Spleen (tissue), 11 donors: Measurements from ENCODE around the gene PLK5. TPM values are rescaled to one million over a fixed set of nuclear protein-coding genes. Genes with fewer than 3 reads are reported as not detected.

ENCODE experiments used
- DNase-seq: peaks from one replicate; pipeline ENCODE4 v3.0.0-alpha.2; 2020
- H3K27ac ChIP-seq, 8 donors: fragments of 200-600 bp; sonication (generic) in 7 of 8; 1 replicate in 4 of 8; 2 replicates in 4 of 8; pipeline versions ENCODE4 v1.5.0 to v1.8.0; 2016 to 2021; ENCODE audit warnings: inconsistent platforms in 4 of 8, mild to moderate bottlenecking in 4 of 8, moderate library complexity in 1 of 8
- H3K27me3 ChIP-seq, 7 donors: fragments of 200-600 bp; sonication (generic) in 6 of 7; replicated peaks in 1 of 7; 1 replicate in 4 of 7; 2 replicates in 3 of 7; pipeline versions ENCODE4 v1.5.0 to v1.8.0; 2016 to 2021; ENCODE audit warnings: inconsistent platforms in 3 of 7, mild to moderate bottlenecking in 1 of 7
- H3K36me3 ChIP-seq, 6 donors: fragments of 200-600 bp; sonication (generic) in 5 of 6; 1 replicate in 4 of 6; 2 replicates in 2 of 6; pipeline versions ENCODE4 v1.5.0 to v1.8.0; 2016 to 2021; ENCODE audit warnings: inconsistent platforms in 2 of 6
- H3K4me1 ChIP-seq, 6 donors: fragments of 200-600 bp; sonication (generic) in 5 of 6; 1 replicate in 3 of 6; 2 replicates in 3 of 6; pipeline versions ENCODE4 v1.5.0 to v1.8.0; 2016 to 2021; ENCODE audit warnings: inconsistent platforms in 3 of 6
- H3K4me3 ChIP-seq, 8 donors: fragments of 200-600 bp; sonication (generic) in 7 of 8; 1 replicate in 4 of 8; 2 replicates in 4 of 8; pipeline versions ENCODE4 v1.5.0 to v1.8.0; 2016 to 2021; ENCODE audit warnings: inconsistent platforms in 4 of 8, mild to moderate bottlenecking in 4 of 8, moderate library complexity in 2 of 8
- H3K9me3 ChIP-seq, 8 donors: fragments of 200-600 bp; sonication (generic) in 7 of 8; 1 replicate in 4 of 8; 2 replicates in 4 of 8; pipeline versions ENCODE4 v1.5.0 to v1.8.0; 2016 to 2021; ENCODE audit warnings: inconsistent platforms in 4 of 8
- POLR2A ChIP-seq, 3 donors: fragments of 450-650 bp; IDR thresholded peaks; one replicate each; pipeline ENCODE4 v1.5.1; 2017; ENCODE audit warnings: antibody characterized with exemption in 3 of 3, mild to moderate bottlenecking in 1 of 3
- POLR2AphosphoS5 ChIP-seq, 3 donors: sonication (generic); formaldehyde crosslinking; IDR thresholded peaks; one replicate each; pipeline ENCODE4 v1.5.1; 2017; ENCODE audit warnings: antibody characterized with exemption in 3 of 3
- WGBS, 5 donors: extraction: QIAGEN DNeasy Blood & Tissue Kit in 3 of 5; methylation state at CpG; one replicate each; pipeline versions ENCODE4 v1.1.5 to v1.1.7; 2013 to 2018; 5-methylcytosine and 5-hydroxymethylcytosine counted together
- intact Hi-C: fragments of 100-400 bp; cut with DNase I; formaldehyde crosslinking; loops from one replicate; pipeline ENCODE4 v1.15.0; 2023; ENCODE audit warnings: low total_unique reads
- polyA plus RNA-seq, 3 donors: library from polyadenylated mRNA; stranded (reverse); fragments of 200-250 nt; gene quantifications; one replicate each; pipeline ENCODE4 v1.2.1, GENCODE V29; 2013
- total RNA-seq, 7 donors: library from RNA; depleted of rRNA in 3 of 7; stranded (reverse); fragments of >200 nt in 3 of 7; fragmentation: NEBNext Ultra II Directional in 4 of 7; extraction: Animal tissue kit (Norgen Biotek cat#: 25700) in 4 of 7; gene quantifications; one replicate each; pipeline versions ENCODE4 v1.1.0 to v1.2.1, GENCODE V29; 2016 to 2021
- TF ChIP-seq, protein P1 (sequence below), 11 experiments: fragments of 200-600 bp in 7 of 11; fragments of 450-650 bp in 4 of 11; sonication (generic) in 4 of 11; IDR thresholded peaks in 8 of 11; conservative IDR thresholded peaks in 3 of 11; 1 replicate in 7 of 11; 2 replicates in 4 of 11; pipeline versions ENCODE4 v1.4.0 to v1.8.0; 2016 to 2021; ENCODE audit warnings: antibody characterized with exemption in 11 of 11, inconsistent platforms in 4 of 11, mild to moderate bottlenecking in 1 of 11
- donor health status: healthy with polysubstance abuse.
- donor health status: DM: no; HTN: no; CAD: no; lungs with moderate emphysema.
- donor health status: DM: no; HTN: no; CAD: no.
- donor health status: Bipolar disorder and iron deficiency.
- donor health status: healthy.
- donor health status: DM: no; HTN: no; CAD: no.
- donor health status: DM: yes; HTN: yes; CAD: no.

The PLK5 gene
- total and polyA plus RNA-seq, 10 donors, result 0.04 to 0.06 (median 0.06) TPM; not detected in 7

DNA sequence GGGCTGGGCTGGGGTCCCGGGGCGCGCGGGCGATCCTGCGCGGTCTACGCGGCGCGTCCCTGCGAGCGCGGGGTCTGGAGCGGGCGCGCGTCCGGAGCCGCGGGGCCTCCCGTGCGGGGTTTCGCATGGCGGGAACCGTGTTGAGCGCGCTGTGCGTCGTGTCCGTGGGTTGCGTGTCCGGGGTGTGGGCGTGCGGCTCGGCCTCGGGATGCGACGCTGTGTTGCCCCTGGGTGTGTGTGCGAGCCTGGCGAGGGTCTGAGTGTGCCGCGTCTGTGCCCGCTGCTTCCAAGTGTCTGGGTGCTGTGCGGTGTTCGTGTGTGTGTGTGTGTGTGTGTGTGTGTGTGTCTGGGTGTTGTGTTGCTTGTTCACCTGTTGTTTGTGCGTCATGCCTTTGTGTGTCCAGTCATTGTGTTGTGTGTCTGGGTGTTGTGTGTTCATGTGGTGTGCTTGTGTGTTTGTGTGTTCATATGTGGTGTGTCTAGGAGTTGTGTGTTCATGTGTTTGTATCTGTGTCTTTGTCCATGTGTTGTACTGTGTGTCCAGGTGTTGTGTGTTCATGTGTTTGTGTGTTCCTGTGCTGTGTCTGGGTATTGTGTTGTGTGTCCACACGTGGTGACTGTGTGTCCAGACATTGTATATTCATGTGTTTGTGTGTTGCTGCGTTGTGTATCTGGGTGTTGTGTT lies 552 bp downstream of the PLK5 start:
- TF ChIP-seq, protein P1, sequence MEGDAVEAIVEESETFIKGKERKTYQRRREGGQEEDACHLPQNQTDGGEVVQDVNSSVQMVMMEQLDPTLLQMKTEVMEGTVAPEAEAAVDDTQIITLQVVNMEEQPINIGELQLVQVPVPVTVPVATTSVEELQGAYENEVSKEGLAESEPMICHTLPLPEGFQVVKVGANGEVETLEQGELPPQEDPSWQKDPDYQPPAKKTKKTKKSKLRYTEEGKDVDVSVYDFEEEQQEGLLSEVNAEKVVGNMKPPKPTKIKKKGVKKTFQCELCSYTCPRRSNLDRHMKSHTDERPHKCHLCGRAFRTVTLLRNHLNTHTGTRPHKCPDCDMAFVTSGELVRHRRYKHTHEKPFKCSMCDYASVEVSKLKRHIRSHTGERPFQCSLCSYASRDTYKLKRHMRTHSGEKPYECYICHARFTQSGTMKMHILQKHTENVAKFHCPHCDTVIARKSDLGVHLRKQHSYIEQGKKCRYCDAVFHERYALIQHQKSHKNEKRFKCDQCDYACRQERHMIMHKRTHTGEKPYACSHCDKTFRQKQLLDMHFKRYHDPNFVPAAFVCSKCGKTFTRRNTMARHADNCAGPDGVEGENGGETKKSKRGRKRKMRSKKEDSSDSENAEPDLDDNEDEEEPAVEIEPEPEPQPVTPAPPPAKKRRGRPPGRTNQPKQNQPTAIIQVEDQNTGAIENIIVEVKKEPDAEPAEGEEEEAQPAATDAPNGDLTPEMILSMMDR (IDR thresholded peaks at IDR 0.05 in 8 of 11, conservative IDR thresholded peaks at IDR 0.05 in 3 of 11), result no peak
- no peak for TF ChIP-seq POLR2AphosphoS5 (IDR thresholded peaks at IDR 0.05)
- TF ChIP-seq POLR2A (IDR thresholded peaks at IDR 0.05), result no peak
- Histone ChIP-seq H3K4me1 (peaks cover 0 to 11% (median 3%) of the 10 kb centered on the region in 6 donors), H3K36me3 (no peaks in the 10 kb centered on the region), H3K4me3 (peak overlapping the region in 2 of 8 donors; percentile 6 to 48), H3K27me3 (peaks cover 0 to 97% (median 68%) of the 10 kb centered on the region in 7 donors), H3K9me3 (no peaks in the 10 kb centered on the region), H3K27ac (no peak overlapping the region)
- no peak for DNase-seq
- WGBS, 5 donors, result 12 to 22% (median 19%) methylated on average over 24 to 49 of the region's 49 CpGs
- intact Hi-C loops, result no loop called here

DNA sequence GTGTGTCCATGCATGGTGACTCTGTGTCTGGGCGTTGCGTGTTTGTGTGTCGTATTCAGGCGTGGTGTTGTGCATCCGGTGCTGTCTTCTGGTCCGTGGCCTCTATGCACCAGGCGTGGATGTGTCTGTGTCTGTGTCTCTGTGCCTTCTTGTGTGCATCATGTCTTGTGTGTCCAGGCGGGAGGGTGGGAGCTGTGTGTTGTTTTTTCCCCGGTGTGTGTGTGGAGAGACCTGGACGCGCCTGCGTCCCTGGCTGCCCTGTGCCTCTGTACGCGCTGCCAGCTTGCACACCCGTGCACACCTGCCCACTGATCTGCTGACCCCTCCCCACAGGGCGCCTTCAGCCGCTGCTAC lies 1.1 kb downstream of the PLK5 start:
- intact Hi-C loops, result no loop called here
- H3K27me3 ChIP-seq, result peaks cover 0 to 97% (median 71%) of the 10 kb centered on the region in 7 donors

DNA sequence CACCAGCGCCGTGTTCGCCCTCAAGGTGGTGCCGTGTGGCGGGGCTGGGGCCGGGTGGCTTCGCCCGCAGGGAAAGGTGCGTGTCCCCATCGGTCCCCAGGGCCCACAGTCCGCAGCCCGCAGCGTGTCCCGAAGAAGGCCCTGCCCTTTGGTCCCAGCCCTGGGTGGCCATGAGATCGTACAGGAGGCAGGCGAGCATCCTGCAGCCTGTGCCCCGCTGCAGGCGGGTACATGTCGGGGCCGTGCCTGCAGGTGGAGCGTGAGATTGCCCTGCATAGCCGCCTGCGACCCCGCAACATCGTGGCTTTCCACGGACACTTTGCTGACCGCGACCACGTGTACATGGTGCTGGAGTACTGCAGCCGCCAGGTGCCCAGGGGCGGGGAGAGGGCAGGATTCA lies 1.5 kb downstream of the PLK5 start:
- DNase-seq, result no peak
- H3K36me3 ChIP-seq, result no peaks in the 10 kb centered on the region
- H3K4me1 ChIP-seq, result peaks cover 0 to 11% (median 3%) of the 10 kb centered on the region in 6 donors
- intact Hi-C loops, result no loop called here
- H3K27me3 ChIP-seq, result peaks cover 0 to 97% (median 67%) of the 10 kb centered on the region in 7 donors
- TF ChIP-seq, protein P1 (IDR thresholded peaks at IDR 0.05 in 8 of 11, conservative IDR thresholded peaks at IDR 0.05 in 3 of 11), result no peak
- TF ChIP-seq POLR2A (IDR thresholded peaks at IDR 0.05), result no peak
- TF ChIP-seq POLR2AphosphoS5 (IDR thresholded peaks at IDR 0.05), result no peak
- H3K27ac ChIP-seq, result no peak overlapping the region
- WGBS, 5 donors, result 63 to 72% (median 67%) methylated on average over 17 to 31 of the region's 31 CpGs
- H3K4me3 ChIP-seq, result no peak overlapping the region
- no peaks in the 10 kb centered on the region for H3K9me3 ChIP-seq

More for the DNA sequence above, 1.1 kb downstream of the PLK5 start:
- no peaks in the 10 kb centered on the region for H3K36me3 ChIP-seq
- WGBS, 5 donors, result 68 to 84% (median 75%) methylated on average over 7 to 17 of the region's 17 CpGs
- TF ChIP-seq, protein P1 (IDR thresholded peaks at IDR 0.05 in 8 of 11, conservative IDR thresholded peaks at IDR 0.05 in 3 of 11), result no peak
- TF ChIP-seq POLR2A (IDR thresholded peaks at IDR 0.05) (no peak), POLR2AphosphoS5 (IDR thresholded peaks at IDR 0.05) (no peak)
- H3K27ac ChIP-seq, result no peak overlapping the region
- no peak overlapping the region for H3K4me3 ChIP-seq
- no peak for DNase-seq
- no peaks in the 10 kb centered on the region for H3K9me3 ChIP-seq
- peaks cover 0 to 11% (median 3%) of the 10 kb centered on the region in 6 donors for H3K4me1 ChIP-seq

DNA sequence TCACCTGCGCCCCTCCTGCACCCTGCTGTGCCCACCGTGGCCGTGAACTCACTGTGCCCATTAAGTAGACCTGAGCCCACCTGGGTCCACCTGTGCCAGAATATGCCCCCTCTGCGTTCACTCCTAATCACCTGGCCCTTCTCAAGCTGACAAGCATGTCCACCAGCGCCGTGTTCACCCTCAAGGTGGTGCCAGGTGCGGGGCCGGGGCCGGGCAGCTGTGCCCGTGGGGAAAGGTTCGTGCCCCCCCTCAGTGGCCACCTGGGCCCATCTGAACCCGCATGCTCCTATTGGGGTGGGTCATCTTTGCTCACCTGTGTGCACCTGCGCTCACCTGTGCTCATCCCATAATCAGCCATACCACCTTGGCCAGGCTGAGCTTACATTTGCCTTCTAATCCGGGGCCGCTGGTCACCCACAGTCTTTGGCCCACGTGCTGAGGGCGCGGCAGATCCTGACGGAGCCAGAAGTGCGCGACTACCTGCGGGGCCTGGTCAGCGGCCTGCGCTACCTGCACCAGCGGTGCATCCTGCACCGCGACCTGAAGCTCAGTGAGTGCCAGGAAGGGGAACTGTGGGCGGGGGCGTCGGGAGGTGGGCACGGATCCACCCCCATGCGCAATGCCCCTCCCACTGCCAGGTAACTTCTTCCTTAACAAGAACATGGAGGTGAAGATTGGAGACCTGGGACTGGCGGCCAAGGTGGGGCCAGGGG lies 2.3 kb downstream of the PLK5 start:
- intact Hi-C loops, result no loop called here
- Histone ChIP-seq H3K27ac (no peak overlapping the region), H3K9me3 (no peaks in the 10 kb centered on the region), H3K4me3 (no peak overlapping the region), H3K4me1 (peaks cover 0 to 11% (median 3%) of the 10 kb centered on the region in 6 donors), H3K27me3 (peaks cover 0 to 99% (median 64%) of the 10 kb centered on the region in 7 donors), H3K36me3 (no peaks in the 10 kb centered on the region)
- no peak for DNase-seq
- TF ChIP-seq POLR2AphosphoS5 (IDR thresholded peaks at IDR 0.05) (no peak), POLR2A (IDR thresholded peaks at IDR 0.05) (no peak)
- TF ChIP-seq, protein P1 (IDR thresholded peaks at IDR 0.05 in 8 of 11, conservative IDR thresholded peaks at IDR 0.05 in 3 of 11), result no peak
- WGBS, 5 donors, result 79 to 83% (median 81%) methylated on average over 17 to 33 of the region's 33 CpGs
